ENCODE measurements around the gene ETFA. TPM values are rescaled to one million over a fixed set of nuclear protein-coding genes. Genes with fewer than 3 reads are reported as not detected.

The ETFA gene
- total RNA-seq, 4 donors from 2014 or later, result 90.9 to 233 (median 99.9) TPM

DNA sequence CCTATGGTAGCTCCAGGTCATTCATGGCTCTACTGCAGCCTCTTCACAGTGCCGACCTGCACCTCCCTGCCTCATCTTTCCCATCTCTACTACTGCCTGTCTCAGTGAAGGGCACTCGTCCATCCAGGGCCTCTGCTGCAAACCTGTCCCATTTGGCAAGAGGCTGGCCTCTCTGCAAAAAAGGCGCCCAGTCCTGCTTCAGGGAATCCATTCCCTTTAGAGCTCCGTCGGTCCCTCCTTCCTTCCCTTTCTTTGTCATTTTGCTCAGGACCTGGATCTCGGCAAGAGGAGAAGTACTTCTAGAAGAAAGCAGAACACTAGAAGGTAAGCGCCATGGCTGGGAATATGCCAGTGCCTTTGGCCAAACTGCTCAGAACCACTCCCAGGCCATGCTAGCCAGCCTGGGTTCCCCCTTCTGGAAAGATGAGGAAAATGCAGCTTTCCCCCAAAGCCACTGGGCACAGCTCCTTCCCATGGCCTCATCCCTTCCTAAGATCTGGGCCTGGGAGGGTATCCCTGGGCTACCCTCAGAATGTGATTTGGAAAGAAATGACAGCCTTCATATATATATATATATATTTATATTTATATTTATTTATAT lies 18.9 kb upstream of the ETFA start:
- Histone ChIP-seq H3K4me3 (no peak overlapping the region), H3K27me3 (peaks cover 8 to 13% of the 10 kb centered on the region in 2 donors), H3K9me3 (no peaks in the 10 kb centered on the region), H3K36me3 (no peaks in the 10 kb centered on the region), H3K4me1 (no peaks in the 10 kb centered on the region), H3K27ac (no peak overlapping the region)
- TF ChIP-seq, protein P1, sequence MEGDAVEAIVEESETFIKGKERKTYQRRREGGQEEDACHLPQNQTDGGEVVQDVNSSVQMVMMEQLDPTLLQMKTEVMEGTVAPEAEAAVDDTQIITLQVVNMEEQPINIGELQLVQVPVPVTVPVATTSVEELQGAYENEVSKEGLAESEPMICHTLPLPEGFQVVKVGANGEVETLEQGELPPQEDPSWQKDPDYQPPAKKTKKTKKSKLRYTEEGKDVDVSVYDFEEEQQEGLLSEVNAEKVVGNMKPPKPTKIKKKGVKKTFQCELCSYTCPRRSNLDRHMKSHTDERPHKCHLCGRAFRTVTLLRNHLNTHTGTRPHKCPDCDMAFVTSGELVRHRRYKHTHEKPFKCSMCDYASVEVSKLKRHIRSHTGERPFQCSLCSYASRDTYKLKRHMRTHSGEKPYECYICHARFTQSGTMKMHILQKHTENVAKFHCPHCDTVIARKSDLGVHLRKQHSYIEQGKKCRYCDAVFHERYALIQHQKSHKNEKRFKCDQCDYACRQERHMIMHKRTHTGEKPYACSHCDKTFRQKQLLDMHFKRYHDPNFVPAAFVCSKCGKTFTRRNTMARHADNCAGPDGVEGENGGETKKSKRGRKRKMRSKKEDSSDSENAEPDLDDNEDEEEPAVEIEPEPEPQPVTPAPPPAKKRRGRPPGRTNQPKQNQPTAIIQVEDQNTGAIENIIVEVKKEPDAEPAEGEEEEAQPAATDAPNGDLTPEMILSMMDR (IDR thresholded peaks at IDR 0.05), result peak; percentile 32 to 55 (median 46)
- TF ChIP-seq POLR2A (IDR thresholded peaks at IDR 0.05), result no peak
- intact Hi-C loops (cut with DNase I; ENCODE audit: low total_unique reads), result no loop called here
- DNase-seq, result no peak

DNA sequence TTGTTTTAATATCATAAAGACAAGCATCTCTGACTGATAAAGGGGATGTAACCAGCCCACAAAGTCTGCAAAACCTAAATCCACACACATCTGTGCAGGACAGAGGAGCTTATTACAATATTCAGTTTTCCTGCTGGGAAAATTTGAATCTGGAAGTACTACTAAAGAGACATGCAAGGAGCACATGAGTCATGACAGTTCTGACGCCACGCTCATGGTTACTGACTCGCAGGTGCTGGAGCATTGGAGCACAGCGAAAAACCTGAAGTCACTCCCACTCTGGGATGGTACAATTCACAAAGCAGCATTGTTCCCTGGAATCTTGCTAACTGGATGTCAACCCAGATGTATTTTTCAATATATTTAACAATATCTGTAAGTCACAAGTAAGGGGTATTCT lies 17.7 kb upstream of the ETFA start:
- intact Hi-C loops (cut with DNase I; ENCODE audit: low total_unique reads), result no loop called here
- DNase-seq, result no peak
- TF ChIP-seq, protein P1 (IDR thresholded peaks at IDR 0.05), result no peak
- TF ChIP-seq POLR2A (IDR thresholded peaks at IDR 0.05), result no peak
- Histone ChIP-seq H3K27me3 (peaks cover 0 to 1% of the 10 kb centered on the region in 2 donors), H3K36me3 (no peaks in the 10 kb centered on the region), H3K4me1 (no peaks in the 10 kb centered on the region), H3K27ac (no peak overlapping the region), H3K4me3 (no peak overlapping the region), H3K9me3 (no peaks in the 10 kb centered on the region)

DNA sequence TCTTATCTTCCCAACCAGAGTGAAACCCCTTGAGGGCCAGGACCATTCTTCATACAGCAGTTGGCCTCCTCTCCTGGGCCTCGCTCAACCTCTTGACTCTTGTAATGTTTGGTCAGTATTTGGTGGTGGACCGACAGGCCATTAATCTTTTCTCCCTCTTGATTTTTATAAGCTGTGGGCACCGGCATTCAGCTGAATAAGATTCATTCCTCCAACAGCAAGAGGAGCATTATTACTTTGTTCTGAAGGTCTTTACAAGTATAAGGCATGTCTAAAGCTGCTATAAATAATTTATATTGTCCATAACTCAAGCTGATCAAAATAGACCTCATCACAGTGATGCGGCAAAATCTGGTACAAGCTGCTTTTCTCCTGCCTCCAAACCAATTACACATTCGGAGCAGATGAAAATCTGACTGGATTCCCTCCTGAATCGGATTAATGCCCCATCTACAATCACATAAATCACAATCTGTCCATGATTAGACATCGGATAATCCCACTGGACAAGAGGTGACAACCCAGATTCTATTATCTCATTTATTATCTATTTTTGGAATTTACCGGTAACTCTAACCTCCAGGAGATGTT lies 16.9 kb upstream of the ETFA start:
- TF ChIP-seq, protein P1 (IDR thresholded peaks at IDR 0.05), result no peak
- no peak for TF ChIP-seq POLR2A (IDR thresholded peaks at IDR 0.05)
- Histone ChIP-seq H3K36me3 (no peaks in the 10 kb centered on the region), H3K27me3 (no peaks in the 10 kb centered on the region), H3K4me1 (no peaks in the 10 kb centered on the region), H3K4me3 (no peak overlapping the region), H3K27ac (no peak overlapping the region), H3K9me3 (no peaks in the 10 kb centered on the region)
- DNase-seq, result no peak
- intact Hi-C loops (cut with DNase I; ENCODE audit: low total_unique reads), result no loop called here

DNA sequence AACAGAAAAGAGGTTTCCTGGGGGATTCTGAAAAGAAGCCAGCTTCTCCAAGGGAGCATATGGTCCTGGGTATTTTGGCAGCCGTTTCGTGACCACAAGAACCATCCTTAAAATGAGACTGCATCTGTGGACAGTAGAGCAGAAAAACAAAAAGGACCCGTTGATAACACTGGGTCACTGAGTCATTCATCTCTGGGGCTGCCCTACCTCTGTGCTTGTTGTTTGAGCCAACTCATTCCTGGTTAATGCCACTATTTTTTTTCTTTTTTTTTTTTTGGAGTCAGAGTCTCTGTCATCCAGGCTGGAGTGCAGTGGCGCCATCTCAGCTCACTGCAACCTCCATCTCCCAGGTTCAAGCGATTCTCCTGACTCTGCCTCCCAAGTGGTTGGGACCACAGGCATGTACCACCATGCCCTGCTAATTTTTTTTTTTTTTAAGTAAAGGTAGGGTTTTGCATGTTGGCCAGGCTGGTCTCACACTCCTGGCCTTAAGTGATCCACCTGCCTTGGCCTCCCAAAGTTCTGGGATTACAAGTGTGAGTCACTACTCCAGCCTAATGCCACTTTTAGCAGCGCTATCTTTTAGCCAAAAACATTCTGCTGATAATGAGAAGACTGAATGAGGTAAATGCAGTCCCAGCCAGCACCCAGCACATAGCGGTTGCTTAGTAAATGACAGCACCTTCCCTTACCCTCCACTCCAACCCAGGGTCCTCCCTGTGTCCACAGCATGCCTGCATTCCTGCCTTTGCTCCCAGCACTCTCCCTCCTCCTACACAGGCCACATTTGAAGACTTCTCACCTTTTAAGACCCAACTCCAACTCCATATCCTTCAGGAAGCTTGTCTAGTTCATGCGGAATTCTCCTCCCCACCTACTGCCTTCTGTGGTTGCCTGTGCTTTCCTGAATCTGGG lies 16.2 kb upstream of the ETFA start:
- Histone ChIP-seq H3K4me1 (no peaks in the 10 kb centered on the region), H3K27ac (no peak overlapping the region), H3K4me3 (no peak overlapping the region), H3K9me3 (no peaks in the 10 kb centered on the region), H3K36me3 (no peaks in the 10 kb centered on the region), H3K27me3 (peaks cover 0 to 4% of the 10 kb centered on the region in 2 donors)
- no peak for TF ChIP-seq POLR2A (IDR thresholded peaks at IDR 0.05)
- TF ChIP-seq, protein P1 (IDR thresholded peaks at IDR 0.05), result no peak
- intact Hi-C loops (cut with DNase I; ENCODE audit: low total_unique reads), result no loop called here
- DNase-seq, result no peak

DNA sequence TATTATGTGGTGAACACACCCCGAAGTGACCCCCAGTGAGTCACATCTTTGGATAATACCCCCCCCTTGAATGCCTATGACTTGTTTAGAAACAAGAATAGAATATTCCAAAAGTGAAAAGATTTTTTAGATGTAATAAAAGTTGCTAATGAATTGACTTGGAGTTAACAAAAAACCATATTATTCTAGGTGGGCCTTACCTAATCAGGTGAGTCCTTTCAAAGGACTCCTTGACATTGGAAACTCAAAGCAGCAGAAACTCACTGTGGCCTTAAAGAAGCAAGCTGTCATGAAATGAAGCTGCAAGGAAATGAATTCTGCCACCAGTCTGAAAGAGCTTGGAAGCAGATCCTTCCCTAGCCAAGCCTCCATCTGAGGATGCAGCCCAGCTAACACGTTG lies 14.4 kb upstream of the ETFA start:
- no peaks in the 10 kb centered on the region for H3K36me3 ChIP-seq
- H3K27ac ChIP-seq, result no peak overlapping the region
- no peak overlapping the region for H3K4me3 ChIP-seq
- no peak for TF ChIP-seq POLR2A (IDR thresholded peaks at IDR 0.05)
- TF ChIP-seq, protein P1 (IDR thresholded peaks at IDR 0.05), result no peak
- DNase-seq, result no peak
- intact Hi-C loops (cut with DNase I; ENCODE audit: low total_unique reads), result no loop called here
- no peaks in the 10 kb centered on the region for H3K4me1 ChIP-seq
- H3K9me3 ChIP-seq, result no peaks in the 10 kb centered on the region
- peaks cover 0 to 6% of the 10 kb centered on the region in 2 donors for H3K27me3 ChIP-seq

Measured in uterus (tissue), 4 donors.